ENCODE data around the gene SLC8A1. TPM values are rescaled to one million over a fixed set of nuclear protein-coding genes. Genes with fewer than 3 reads are reported as not detected.

Gene SLC8A1
- total RNA-seq, 1 donor from 2014 or later, result 82.9 TPM

DNA sequence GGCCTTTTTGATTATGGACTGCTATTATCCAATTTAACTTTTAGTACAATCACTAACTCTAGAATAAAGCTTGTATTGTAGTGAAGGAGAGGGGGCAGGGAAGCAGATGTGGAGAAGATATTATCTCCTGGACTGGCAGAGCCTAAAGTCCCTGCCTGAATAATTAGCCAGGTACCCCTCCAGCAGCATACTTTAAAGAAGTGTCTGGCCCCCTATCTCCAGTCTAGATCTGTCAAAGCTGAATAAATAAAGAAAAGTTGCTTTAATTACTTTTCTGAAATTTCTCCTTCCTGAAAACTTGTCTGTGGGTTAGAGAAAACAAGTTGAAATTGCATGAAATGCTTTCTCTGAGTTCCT lies 258.2 kb downstream of the SLC8A1 start:
- DNase-seq (ENCODE audit: low spot score), result no peak

DNA sequence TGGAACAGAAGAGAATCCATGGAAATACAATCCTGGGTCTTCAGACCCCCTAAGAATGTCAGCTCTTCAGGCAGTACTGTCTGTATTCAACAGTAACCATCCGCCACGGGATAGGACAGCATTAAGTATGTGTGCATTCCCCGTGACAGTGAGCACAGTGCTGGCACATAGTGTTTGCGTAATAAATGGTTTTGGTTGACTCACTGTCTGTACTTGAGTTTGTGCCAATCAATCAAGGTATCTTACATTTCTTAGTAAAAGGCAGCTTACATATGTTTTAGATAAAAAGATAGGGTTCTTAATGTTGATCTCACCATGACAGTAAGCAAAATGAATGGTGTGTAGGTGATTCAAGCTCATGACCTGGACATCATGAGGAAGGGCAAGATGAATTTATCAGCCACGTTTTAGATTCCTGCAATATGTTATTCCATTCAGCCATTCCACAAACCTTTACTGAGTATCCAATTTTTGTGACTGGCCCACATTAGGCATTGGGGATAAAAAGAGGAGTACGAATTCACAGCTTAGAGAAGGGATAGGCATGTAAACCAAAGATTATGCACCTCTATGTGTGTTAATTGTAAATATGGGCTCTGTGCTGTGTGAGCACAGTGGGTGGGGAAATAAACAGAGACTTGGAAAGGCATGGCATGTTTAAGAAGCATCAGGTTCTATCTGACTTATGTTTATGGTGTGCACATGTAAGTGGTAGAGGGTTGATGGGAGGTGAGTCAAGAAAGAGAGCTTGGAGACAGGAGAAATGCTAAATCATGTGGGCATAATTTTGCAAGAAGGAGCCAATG lies 258.8 kb downstream of the SLC8A1 start:
- DNase-seq (ENCODE audit: low spot score), result no peak

DNA sequence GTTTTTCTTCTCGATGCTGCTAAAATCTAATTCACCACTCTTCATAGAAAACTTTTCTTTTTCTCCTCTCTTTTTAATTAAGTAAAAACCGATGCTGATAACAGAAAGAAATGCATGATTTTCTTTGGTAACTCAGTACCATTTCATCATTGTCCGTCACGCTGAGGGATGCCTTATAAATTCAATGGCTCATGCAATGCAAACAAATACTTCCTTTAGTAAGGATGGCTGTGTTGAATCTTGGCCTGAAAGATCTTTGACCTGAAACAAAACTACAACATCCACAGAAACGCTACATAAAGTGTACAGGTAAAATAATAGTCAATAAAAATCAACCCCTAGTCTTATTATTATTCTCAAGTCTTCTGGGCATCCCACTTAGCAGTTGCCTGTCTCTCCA lies 261.4 kb downstream of the SLC8A1 start:
- DNase-seq (ENCODE audit: low spot score), result no peak

DNA sequence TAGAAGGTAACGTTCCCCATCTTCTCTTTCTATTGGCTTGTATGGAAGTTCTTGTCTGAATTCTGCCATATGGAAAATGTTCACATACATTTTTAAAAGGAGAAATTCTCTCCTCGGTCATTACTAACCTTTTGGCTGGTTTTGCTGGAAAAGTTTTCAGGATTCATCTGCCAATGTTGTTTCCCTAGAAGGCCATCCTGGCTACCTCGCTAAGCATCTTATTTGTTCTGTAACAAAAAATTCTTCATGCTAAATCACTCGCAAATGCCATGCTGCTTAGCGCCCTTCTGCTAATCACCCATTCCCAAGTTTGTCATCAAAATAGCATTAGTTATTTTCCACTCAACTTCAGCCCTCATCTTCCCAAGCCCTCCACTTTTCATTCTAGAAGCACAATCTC lies 262.0 kb downstream of the SLC8A1 start:
- no peak for DNase-seq (ENCODE audit: low spot score)

DNA sequence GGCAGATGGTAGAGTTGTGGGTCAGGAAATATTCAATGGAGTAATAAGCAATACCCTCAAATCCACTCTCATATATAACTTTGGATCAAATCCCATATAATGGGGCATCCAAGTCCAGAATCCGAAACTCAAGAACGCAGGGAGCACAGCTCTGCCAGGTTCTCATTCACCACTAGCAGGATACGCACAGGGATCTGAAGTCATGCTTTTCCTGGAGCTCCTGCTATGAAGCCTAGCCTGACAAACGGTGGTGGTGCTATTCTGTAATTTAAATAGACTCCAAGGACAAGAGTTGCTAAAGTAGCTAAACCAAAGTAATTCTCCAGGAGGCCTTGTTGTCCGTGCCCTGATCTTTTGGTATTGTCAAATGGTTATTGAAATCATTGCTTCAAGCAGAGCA lies 264.8 kb downstream of the SLC8A1 start:
- no peak for DNase-seq (ENCODE audit: low spot score)

DNA sequence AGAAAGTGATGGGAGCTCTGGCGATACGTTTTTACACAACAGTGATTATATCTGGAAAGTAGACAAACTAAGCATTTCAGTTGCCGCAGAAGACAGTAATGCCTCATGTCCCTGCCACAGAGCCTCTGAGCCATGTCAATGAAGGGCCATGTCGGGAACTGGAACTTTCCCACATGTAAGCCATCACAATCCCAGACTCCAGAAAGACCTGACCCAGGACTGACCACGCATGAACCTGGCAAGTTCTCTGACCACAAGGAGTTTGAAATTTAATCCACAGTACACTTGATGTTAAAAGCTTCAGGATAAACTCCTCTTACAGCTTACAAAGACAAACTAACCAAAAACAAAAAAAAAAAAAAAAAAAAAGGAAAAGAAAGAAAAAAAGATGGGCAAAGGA lies 267.3 kb downstream of the SLC8A1 start:
- no peak for DNase-seq (ENCODE audit: low spot score)

DNA sequence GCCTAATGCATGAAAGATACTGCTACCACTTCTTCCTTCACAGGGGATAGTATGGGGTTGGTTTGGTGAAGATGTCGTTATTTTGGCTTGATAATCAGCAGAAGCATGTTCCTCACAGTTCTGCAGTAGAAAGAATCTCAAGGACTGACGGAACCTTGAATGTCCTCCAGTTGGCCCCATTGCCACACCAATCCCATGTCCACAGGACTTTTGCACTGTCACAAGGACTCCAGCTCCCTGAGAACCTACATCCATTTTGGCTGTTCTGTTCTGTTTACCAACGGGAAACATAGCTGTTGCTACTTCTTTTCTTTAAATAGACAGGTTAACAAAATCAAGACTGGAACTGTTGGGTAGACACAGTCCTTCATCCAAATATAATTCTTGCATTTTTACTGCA lies 270.0 kb downstream of the SLC8A1 start:
- no peak for DNase-seq (ENCODE audit: low spot score)

DNA sequence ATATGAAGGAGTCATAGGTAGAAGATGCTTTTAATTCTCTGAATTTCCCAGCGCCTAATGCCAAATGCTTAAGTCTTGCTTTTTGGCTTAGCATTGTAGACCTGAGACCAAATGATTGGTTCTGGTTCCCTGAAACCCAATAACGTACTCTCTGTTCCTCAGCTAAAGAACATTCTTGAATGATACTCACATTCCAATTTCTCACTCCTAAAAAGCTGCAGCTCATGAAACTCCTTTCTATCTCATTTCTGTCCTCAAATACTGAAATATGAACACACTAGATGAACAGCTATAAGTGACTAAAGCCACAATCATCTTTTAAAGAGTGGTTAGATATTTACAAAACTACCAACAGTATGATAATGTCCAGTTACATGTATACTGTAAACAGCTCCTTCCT lies 272.1 kb downstream of the SLC8A1 start:
- no peak for DNase-seq (ENCODE audit: low spot score)

DNA sequence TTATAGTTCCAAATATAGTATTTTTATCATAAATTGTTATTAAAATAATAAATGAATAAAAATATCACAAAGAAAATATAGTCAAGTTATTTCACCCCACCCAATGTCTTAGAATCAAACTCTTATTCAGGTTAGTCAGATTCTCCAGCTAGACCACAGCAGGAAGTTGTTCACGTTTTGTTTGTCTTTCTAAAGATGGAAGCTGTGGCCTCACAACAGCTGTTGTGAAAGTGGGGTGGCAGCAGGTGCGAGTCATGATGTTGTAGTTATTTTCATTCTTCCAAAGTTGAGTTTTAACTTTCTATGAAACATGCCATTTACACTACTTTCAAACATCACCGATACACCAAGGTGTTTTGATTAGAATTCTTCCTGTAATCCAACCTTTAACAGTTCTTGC lies 272.9 kb downstream of the SLC8A1 start:
- no peak for DNase-seq (ENCODE audit: low spot score)

DNA sequence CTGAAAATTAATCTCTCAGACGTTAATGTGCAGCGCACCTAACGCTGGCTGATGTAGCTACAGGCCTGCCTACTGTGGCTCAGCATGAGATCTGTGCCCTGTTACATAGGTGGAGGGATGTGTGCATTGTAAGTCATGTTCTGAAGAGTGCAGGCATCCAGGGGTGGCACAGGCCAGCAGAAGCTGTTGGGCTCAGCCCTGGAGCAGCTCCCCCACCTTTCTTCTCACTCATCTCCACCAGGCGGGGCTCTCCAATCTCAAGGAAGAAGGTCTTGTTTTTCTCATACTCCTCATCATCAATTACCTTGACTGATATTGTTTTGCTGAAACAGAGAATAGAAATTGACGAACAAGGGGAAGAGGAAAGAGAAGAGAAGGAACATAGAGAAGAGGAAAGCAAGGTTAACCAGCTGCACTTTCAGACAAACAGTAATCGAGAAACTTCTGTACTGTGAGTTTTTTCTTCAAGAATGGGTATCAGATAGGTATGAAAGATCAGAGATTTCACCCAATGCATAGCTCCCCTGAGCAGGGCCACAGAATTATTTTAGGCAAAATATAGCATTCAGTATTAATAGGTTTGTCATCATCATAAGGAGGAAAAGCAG lies 273.6 kb downstream of the SLC8A1 start:
- DNase-seq (ENCODE audit: low spot score), result no peak

DNA sequence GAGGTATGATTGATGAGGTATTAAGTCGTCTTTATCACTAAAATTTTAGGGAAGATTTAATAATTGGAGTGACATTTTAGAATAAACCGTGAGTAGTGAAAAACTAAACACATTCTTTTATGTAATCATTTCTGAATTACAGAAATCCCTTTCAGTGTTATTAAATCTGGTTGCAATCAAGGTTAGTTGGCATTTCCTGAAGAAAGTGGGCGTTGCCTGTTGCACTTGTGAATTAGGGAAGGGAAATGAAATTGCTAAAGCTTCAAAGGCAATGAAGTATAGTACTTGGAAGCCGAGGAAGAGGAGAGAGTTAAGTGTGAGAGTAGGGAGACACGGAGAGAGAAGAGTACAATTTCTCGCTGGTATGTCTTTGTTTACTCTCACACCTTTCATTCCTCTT lies 274.5 kb downstream of the SLC8A1 start:
- DNase-seq (ENCODE audit: low spot score), result no peak

DNA sequence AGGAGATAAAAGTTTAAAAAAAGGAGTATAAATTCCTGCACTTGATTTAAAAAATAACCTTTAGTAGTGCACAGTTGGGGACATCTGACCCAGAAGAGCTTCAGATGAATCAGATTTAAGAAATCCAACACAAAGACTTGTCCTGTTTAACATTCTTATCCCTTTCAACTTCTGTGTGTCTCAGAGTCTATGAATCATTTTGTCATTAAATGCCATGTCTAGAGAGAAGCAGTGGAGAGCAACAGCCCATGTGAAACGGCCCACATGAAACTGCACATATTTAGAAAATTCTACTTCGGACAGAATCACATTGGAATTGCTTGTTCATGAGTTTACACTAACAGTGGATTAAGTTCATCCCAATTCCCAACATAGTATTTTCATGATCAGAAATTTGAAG lies 278.6 kb downstream of the SLC8A1 start:
- DNase-seq (ENCODE audit: low spot score), result no peak

DNA sequence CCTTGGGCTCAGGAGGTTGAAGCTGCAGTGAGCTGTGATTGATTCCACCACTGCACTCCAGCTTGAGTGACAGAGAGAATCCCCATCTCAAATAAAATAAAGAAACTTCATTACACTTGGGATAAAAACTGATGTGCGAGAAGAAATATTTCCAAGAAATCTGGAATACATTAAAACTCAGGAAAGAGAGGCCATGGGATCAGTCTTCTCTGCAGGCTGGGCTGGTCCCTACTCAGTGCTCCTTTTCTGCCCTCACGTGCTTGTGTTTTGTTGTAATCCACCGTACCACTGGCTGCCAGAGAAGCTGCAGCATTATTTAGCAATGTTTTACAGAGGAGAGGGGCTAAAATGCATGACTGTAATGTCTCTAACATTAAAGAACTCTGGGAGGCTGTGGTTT lies 282.0 kb downstream of the SLC8A1 start:
- DNase-seq (ENCODE audit: low spot score), result no peak

DNA sequence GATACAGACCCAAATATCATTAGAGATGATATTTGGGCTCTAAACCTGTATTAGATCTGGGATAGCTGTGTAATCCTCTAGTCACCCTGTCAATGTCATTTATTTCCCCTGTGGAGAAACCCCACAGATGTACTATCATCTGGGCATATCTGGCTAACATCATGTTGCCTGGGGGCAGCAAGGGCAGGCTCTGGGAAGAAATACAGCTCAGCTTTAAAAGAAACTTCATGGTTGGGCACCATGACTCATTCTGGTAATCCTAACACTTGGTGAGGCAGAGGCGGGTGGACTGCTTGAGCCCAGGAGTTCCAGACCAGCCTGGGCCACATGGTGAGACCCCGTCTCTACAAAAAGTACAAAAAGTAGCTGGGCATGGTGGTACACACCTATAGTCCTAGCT lies 282.5 kb downstream of the SLC8A1 start:
- no peak for DNase-seq (ENCODE audit: low spot score)

DNA sequence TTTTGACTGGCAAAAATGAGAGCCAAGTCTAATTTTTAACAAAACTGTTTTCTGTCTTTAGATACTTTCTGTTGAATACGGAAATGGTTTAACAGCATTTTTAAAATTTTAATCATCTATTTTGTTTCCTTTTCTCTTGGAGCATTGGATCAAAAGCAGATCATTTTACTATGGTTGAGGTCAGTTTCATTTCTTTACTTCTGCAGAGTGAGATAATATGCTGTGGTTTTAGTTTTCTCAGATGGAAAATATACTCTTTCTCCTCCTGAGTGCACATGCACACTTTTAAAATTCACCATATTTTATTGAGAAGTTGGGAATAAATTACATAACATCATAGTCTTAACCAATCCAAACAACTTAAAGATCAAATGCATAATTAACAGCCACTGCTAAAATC lies 283.3 kb downstream of the SLC8A1 start:
- DNase-seq (ENCODE audit: low spot score), result no peak

DNA sequence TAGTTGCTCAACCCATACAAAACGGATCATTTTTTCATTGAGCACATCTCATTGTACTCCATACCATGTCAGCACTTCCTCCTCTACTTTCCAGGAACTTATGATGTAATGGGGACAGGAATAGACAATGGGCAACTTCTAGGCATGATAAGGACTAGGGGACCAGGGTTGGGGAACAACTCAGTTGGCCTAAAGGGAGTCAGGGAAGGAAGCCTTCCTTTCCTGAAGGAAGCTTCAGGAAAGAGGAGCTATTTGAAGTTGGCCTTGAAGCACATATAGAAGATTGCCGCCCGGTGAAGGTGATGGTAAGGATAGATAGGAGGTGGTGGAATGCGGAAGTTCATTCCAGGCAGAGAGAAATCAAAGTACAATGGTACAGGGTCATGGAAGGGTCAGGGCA lies 283.9 kb downstream of the SLC8A1 start:
- DNase-seq (ENCODE audit: low spot score), result peak; percentile 22

DNA sequence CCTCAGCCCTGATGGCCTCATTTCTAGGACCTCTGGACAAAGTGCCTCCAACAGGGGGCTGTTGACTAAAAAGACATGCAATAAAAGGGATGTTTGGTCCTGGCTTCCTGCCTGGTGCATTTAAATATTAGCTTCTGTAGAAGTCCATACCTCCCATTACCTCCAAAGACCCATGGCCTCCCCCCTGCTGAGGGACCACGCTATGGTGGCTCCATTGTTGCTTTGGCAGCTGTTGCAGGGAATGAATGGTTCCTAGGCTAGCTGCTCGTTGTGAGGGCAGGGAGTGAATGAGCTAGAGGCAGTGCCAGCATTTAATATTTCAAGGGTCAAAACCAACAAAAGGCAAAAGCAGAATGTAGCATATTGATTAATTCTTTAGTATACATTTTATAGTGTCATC lies 285.9 kb downstream of the SLC8A1 start:
- no peak for DNase-seq (ENCODE audit: low spot score)

DNA sequence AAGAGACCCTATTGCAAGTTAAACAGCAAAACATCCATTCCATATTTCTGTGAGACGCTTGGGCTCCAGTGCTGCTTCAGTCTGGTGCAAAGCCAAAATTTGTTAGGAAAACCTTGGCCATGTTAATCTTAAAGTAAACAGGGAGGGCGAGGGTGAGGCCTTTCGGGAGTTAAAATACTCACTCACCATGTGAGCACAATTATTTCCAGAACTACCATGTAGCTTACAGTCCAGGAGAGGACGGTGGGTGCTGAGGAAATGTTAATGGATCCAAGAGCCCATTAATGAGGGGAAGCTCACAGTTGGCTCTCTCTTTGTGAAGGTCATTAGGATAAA lies 286.4 kb downstream of the SLC8A1 start:
- no peak for DNase-seq (ENCODE audit: low spot score)

DNA sequence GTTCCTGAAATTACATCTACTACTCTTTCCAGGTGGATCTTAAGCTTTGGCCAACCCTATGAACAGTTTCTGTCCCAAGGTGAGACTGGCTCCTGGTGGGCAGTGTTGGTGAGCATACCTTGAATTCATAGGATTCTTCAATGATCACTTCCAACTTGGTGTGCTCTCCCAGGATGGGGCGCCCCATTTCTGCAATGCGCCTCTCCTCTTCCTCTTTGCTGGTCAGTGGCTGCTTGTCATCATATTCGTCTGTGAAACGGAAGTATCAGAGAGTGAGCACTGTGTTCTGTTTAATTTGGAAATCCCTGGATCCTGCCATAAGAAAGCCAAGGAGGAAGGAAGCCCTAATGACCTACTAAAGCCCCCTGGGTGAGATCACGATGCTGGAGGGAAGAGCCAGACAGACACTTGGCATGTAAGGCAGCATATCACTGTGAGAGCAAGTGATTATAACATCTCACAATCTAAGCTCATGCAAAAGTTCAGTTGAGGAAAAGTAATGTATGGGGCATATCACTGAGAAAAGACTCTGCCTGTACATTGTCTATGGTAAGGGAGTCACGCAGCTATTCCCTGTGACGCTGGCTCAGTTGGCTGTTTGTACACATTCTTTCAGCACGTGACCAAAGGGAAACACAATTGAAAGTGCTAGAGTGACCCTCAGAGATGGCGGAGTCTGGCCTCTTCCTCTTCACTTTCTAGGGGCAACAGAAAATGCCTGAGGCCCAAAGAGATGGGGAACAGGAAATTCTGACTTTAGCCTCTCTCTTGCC lies 287.0 kb downstream of the SLC8A1 start:
- no peak for DNase-seq (ENCODE audit: low spot score)

DNA sequence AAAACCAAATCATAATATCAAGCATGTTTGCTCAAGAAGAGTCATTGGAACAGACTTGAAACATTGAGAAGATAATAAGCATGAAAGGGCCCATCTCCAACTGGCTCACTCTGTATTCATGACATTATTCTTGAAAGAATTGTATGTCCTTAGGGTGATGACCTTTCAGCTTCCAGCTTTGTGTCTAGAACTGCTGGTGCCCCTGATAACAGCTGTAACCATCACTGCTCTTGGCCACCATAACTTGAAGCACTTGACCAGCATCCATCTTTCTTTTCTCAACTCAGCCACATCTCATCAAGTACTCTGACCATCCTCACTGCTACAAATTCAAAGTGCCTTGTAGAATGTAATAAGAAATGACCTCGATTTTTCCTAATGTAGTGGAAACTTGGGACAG lies 289.9 kb downstream of the SLC8A1 start:
- no peak for DNase-seq (ENCODE audit: low spot score)

DNA sequence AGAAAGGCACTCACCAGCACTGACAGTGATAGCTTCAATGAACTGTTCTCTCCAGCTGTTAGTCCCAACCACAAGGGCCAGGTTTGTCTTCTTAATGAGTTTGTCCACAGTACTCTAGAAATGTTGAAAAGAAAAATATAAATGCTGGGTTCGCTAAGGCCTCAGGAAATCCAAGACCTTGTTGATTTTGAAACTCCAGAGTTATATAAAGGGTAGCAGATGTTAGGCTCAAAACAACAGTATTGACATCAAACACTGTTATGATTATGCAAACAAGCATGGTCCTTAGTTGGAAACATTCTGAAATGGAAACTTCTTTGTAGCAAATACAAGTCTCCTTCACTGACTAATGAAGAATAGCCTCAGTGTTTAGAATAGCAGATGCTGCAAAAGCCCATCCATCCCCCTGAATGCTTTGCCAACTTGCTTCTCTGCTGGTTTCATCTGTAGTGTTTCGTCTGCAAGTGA lies 291.1 kb downstream of the SLC8A1 start:
- no peak for DNase-seq (ENCODE audit: low spot score)

DNA sequence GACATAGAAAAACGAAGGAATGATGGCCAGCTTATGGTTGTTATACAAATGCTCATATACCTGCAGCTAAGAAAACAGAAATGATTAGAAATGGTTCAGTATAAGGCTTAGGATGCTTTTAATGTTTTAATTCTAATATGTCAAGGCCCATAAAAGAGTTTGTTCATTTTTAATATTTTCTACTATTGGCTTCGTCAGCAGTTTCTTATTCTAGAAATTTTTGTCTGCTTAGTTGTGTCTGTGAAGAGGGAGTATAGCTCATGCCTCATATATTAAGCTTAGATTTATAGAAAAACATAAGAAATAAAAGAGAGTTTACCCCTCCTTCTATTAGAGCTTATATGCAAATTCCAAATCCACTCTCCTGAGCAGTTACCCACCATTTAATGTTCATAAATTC lies 292.6 kb downstream of the SLC8A1 start:
- DNase-seq (ENCODE audit: low spot score), result no peak

DNA sequence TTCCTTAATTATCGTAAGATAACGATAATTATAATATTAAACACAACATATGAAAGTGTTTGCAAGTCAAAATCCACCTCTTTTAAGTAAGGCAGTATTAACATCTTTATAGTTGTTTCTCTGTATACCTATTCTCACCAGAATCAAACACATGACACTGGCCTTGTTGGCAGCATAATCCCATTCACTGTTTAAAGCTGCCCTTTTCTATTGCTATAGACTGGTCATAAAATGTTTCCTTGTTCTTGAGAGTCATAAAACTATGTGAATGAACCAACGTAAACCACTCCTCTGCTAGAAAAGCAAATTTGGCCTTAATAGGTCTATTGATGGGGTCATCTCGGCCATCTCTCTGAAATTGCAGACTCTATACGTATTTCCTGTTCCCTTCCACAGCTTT lies 293.1 kb downstream of the SLC8A1 start:
- no peak for DNase-seq (ENCODE audit: low spot score)

Data from mucosa of gallbladder (tissue), 1 donor.